ENCODE data around the gene SPTSSB. TPM values are rescaled to one million over a fixed set of nuclear protein-coding genes. Genes with fewer than 3 reads are reported as not detected.

SPTSSB gene
- total RNA-seq, 5 donors from 2014 or later (not counting 1 experiment from before 2014, with no cell fraction given) = 0.12 to 2.3 (median 0.56) TPM

GRCh38 chr3:161395115-161396012 is 24.0 kb upstream of the SPTSSB start:
- Mint-ChIP-seq H3K9me3 (peaks cover 0 to 5% (median 4%) of the 10 kb centered on the region in 3 donors), H3K4me1 (peaks cover 58 to 78% (median 68%) of the 10 kb centered on the region in 3 donors), H3K36me3 (no peaks in the 10 kb centered on the region), H3K4me3 (peak overlapping the region; percentile 10 to 68 (median 41)), H3K27me3 (peaks cover 0 to 11% of the 10 kb centered on the region in 2 donors), H3K27ac (peak overlapping the region; percentile 8 to 41)
- ChIA-PET CTCF (interaction anchor here (0.6 to 1.0 kb wide), 4 partner anchors 11 to 76 kb away, joined by 3 to 4 read pairs (median 3); no protein-coding TSS in a partner anchor), POLR2A (no interaction called here)
- no peak overlapping the region for H3K4me3 ChIP-seq (ENCODE audit: control insufficient read depth in 1 of 2, extremely low read depth in 1 of 2, low read length in 1 of 2)
- no peaks in the 10 kb centered on the region for H3K9me3 ChIP-seq
- no peaks in the 10 kb centered on the region for H3K36me3 ChIP-seq (ENCODE audit: control insufficient read depth in 2 of 2, extremely low read depth in 1 of 2, insufficient read depth in 1 of 2, low read length in 1 of 2)
- no peak overlapping the region for H3K27ac ChIP-seq (ENCODE audit: low read length)
- DNase-seq = peak in 28 of 35 experiments; percentile 6 to 69 (median 28)
- H3K4me1 ChIP-seq (ENCODE audit: control insufficient read depth in 1 of 2, extremely low read depth in 1 of 2, insufficient read depth in 2 of 2, low read length in 2 of 2) = peaks cover 20 to 24% of the 10 kb centered on the region in 2 experiments
- ATAC-seq (replicated peaks in 1 of 4) = peak; percentile 86 to 99 (median 95)
- peaks cover 0 to 2% of the 10 kb centered on the region in 2 experiments for H3K27me3 ChIP-seq (replicated peaks in 1 of 2; ENCODE audit: control insufficient read depth in 2 of 2, extremely low read depth in 1 of 2, insufficient read depth in 2 of 2, low read length in 1 of 2)
- WGBS (ENCODE audit: insufficient coverage) = 39% methylated on average over 5 of the region's 6 CpGs

GRCh38 chr3:161393803-161394202 is 22.5 kb upstream of the SPTSSB start:
- Histone ChIP-seq H3K36me3 (ENCODE audit: control insufficient read depth in 2 of 2, extremely low read depth in 1 of 2, insufficient read depth in 1 of 2, low read length in 1 of 2) (no peaks in the 10 kb centered on the region), H3K9me3 (no peaks in the 10 kb centered on the region), H3K4me3 (ENCODE audit: control insufficient read depth in 1 of 2, extremely low read depth in 1 of 2, low read length in 1 of 2) (no peak overlapping the region), H3K4me1 (ENCODE audit: control insufficient read depth in 1 of 2, extremely low read depth in 1 of 2, insufficient read depth in 2 of 2, low read length in 2 of 2) (peaks cover 20 to 24% of the 10 kb centered on the region in 2 experiments), H3K27ac (ENCODE audit: low read length) (peak overlapping the region; percentile 15), H3K27me3 (replicated peaks in 1 of 2; ENCODE audit: control insufficient read depth in 2 of 2, extremely low read depth in 1 of 2, insufficient read depth in 2 of 2, low read length in 1 of 2) (peaks cover 0 to 2% of the 10 kb centered on the region in 2 experiments)
- Mint-ChIP-seq H3K27ac (no peak overlapping the region), H3K9me3 (peaks cover 0 to 5% (median 4%) of the 10 kb centered on the region in 3 donors), H3K27me3 (peaks cover 10 to 20% of the 10 kb centered on the region in 2 donors), H3K4me3 (peak overlapping the region in 1 of 3 donors; percentile 68), H3K4me1 (peaks cover 58 to 73% (median 68%) of the 10 kb centered on the region in 3 donors), H3K36me3 (no peaks in the 10 kb centered on the region)
- ChIA-PET CTCF (interaction anchor here in 1 of 2 donors (0.8 kb wide), 1 partner anchor 115 kb away, joined by 3 read pairs; no protein-coding TSS in a partner anchor), POLR2A (no interaction called here)
- DNase-seq (no peak), ATAC-seq (replicated peaks in 1 of 4) (no peak)
- WGBS (ENCODE audit: insufficient coverage) = no CpG with 5 or more reads among the region's 2 CpGs

- Histone ChIP-seq H3K4me1 (ENCODE audit: control insufficient read depth in 1 of 2, extremely low read depth in 1 of 2, insufficient read depth in 2 of 2, low read length in 2 of 2) (peaks cover 20 to 24% of the 10 kb centered on the region in 2 experiments), H3K27me3 (replicated peaks in 1 of 2; ENCODE audit: control insufficient read depth in 2 of 2, extremely low read depth in 1 of 2, insufficient read depth in 2 of 2, low read length in 1 of 2) (peaks cover 0 to 2% of the 10 kb centered on the region in 2 experiments), H3K27ac (ENCODE audit: low read length) (no peak overlapping the region), H3K4me3 (ENCODE audit: control insufficient read depth in 1 of 2, extremely low read depth in 1 of 2, low read length in 1 of 2) (no peak overlapping the region), H3K36me3 (ENCODE audit: control insufficient read depth in 2 of 2, extremely low read depth in 1 of 2, insufficient read depth in 1 of 2, low read length in 1 of 2) (no peaks in the 10 kb centered on the region), H3K9me3 (no peaks in the 10 kb centered on the region)
- DNase-seq (no peak), ATAC-seq (replicated peaks in 1 of 4) (no peak)
- Mint-ChIP-seq H3K9me3 (peaks cover 0 to 5% (median 4%) of the 10 kb centered on the region in 3 donors), H3K4me3 (peak overlapping the region in 1 of 3 donors; percentile 68), H3K4me1 (peaks cover 55 to 68% (median 65%) of the 10 kb centered on the region in 3 donors), H3K27me3 (peaks cover 10 to 20% of the 10 kb centered on the region in 2 donors), H3K27ac (no peak overlapping the region), H3K36me3 (no peaks in the 10 kb centered on the region)
- ChIA-PET CTCF (interaction anchor here in 1 of 2 donors (0.8 kb wide), 1 partner anchor 114 kb away, joined by 3 read pairs; no protein-coding TSS in a partner anchor), POLR2A (no interaction called here)
These were observed 22.0 kb upstream of the SPTSSB start for GRCh38 chr3:161393310-161393709.

- H3K4me3 Mint-ChIP-seq = peak overlapping the region in 1 of 3 donors; percentile 33
- CTCF ChIA-PET = no interaction called here
- peaks cover 0 to 2% of the 10 kb centered on the region in 2 experiments for H3K27me3 ChIP-seq (replicated peaks in 1 of 2; ENCODE audit: control insufficient read depth in 2 of 2, extremely low read depth in 1 of 2, insufficient read depth in 2 of 2, low read length in 1 of 2)
- peaks cover 10 to 20% of the 10 kb centered on the region in 2 donors for H3K27me3 Mint-ChIP-seq
- no peak overlapping the region for H3K27ac ChIP-seq (ENCODE audit: low read length)
- POLR2A ChIA-PET = no interaction called here
- no CpG with 5 or more reads among the region's 1 CpG for WGBS (ENCODE audit: insufficient coverage)
- H3K9me3 ChIP-seq = no peaks in the 10 kb centered on the region
- H3K4me1 Mint-ChIP-seq = peaks cover 51 to 63% (median 60%) of the 10 kb centered on the region in 3 donors
- no peaks in the 10 kb centered on the region for H3K36me3 ChIP-seq (ENCODE audit: control insufficient read depth in 2 of 2, extremely low read depth in 1 of 2, insufficient read depth in 1 of 2, low read length in 1 of 2)
- H3K27ac Mint-ChIP-seq = no peak overlapping the region
- H3K36me3 Mint-ChIP-seq = no peaks in the 10 kb centered on the region
- H3K4me1 ChIP-seq (ENCODE audit: control insufficient read depth in 1 of 2, extremely low read depth in 1 of 2, insufficient read depth in 2 of 2, low read length in 2 of 2) = peaks cover 20 to 24% of the 10 kb centered on the region in 2 experiments
- ATAC-seq (replicated peaks in 1 of 4) = no peak
- no peak overlapping the region for H3K4me3 ChIP-seq (ENCODE audit: control insufficient read depth in 1 of 2, extremely low read depth in 1 of 2, low read length in 1 of 2)
- H3K9me3 Mint-ChIP-seq = peaks cover 0 to 5% (median 4%) of the 10 kb centered on the region in 3 donors
- DNase-seq = no peak
These were observed 21.5 kb upstream of the SPTSSB start for GRCh38 chr3:161392853-161393252.

- WGBS (ENCODE audit: insufficient coverage) = no CpG with 5 or more reads among the region's 2 CpGs
- Mint-ChIP-seq H3K36me3 (no peaks in the 10 kb centered on the region), H3K27ac (no peak overlapping the region), H3K27me3 (peaks cover 12 to 28% of the 10 kb centered on the region in 2 donors), H3K4me3 (no peak overlapping the region), H3K4me1 (peaks cover 42 to 50% (median 48%) of the 10 kb centered on the region in 3 donors), H3K9me3 (no peaks in the 10 kb centered on the region)
- Histone ChIP-seq H3K36me3 (ENCODE audit: control insufficient read depth in 2 of 2, extremely low read depth in 1 of 2, insufficient read depth in 1 of 2, low read length in 1 of 2) (no peaks in the 10 kb centered on the region), H3K4me1 (ENCODE audit: control insufficient read depth in 1 of 2, extremely low read depth in 1 of 2, insufficient read depth in 2 of 2, low read length in 2 of 2) (peaks cover 14 to 17% of the 10 kb centered on the region in 2 experiments), H3K4me3 (ENCODE audit: control insufficient read depth in 1 of 2, extremely low read depth in 1 of 2, low read length in 1 of 2) (no peak overlapping the region), H3K27me3 (replicated peaks in 1 of 2; ENCODE audit: control insufficient read depth in 2 of 2, extremely low read depth in 1 of 2, insufficient read depth in 2 of 2, low read length in 1 of 2) (peaks cover 0 to 2% of the 10 kb centered on the region in 2 experiments), H3K9me3 (no peaks in the 10 kb centered on the region), H3K27ac (ENCODE audit: low read length) (no peak overlapping the region)
- DNase-seq (no peak), ATAC-seq (replicated peaks in 1 of 4) (no peak)
- POLR2A ChIA-PET = no interaction called here
- CTCF ChIA-PET = interaction anchor here in 1 of 2 donors (0.6 kb wide), 1 partner anchor 155 kb away, joined by 3 read pairs; no protein-coding TSS in a partner anchor
These were observed 18.9 kb upstream of the SPTSSB start for GRCh38 chr3:161390200-161390599.

GRCh38 chr3:161389445-161390035 is 18.2 kb upstream of the SPTSSB start:
- ATAC-seq (replicated peaks in 1 of 4) = no peak
- Histone ChIP-seq H3K36me3 (ENCODE audit: control insufficient read depth in 2 of 2, extremely low read depth in 1 of 2, insufficient read depth in 1 of 2, low read length in 1 of 2) (no peaks in the 10 kb centered on the region), H3K9me3 (no peaks in the 10 kb centered on the region), H3K4me1 (ENCODE audit: control insufficient read depth in 1 of 2, extremely low read depth in 1 of 2, insufficient read depth in 2 of 2, low read length in 2 of 2) (peaks cover 7 to 16% of the 10 kb centered on the region in 2 experiments), H3K27ac (ENCODE audit: low read length) (no peak overlapping the region), H3K4me3 (ENCODE audit: control insufficient read depth in 1 of 2, extremely low read depth in 1 of 2, low read length in 1 of 2) (no peak overlapping the region), H3K27me3 (replicated peaks in 1 of 2; ENCODE audit: control insufficient read depth in 2 of 2, extremely low read depth in 1 of 2, insufficient read depth in 2 of 2, low read length in 1 of 2) (peaks cover 0 to 2% of the 10 kb centered on the region in 2 experiments)
- peaks cover 36 to 44% (median 41%) of the 10 kb centered on the region in 3 donors for H3K4me1 Mint-ChIP-seq
- no peaks in the 10 kb centered on the region for H3K9me3 Mint-ChIP-seq
- no peak for DNase-seq
- WGBS (ENCODE audit: insufficient coverage) = no CpG with 5 or more reads among the region's 3 CpGs
- no peak overlapping the region for H3K4me3 Mint-ChIP-seq
- ChIA-PET CTCF (no interaction called here), POLR2A (no interaction called here)
- peaks cover 14 to 30% of the 10 kb centered on the region in 2 donors for H3K27me3 Mint-ChIP-seq
- no peaks in the 10 kb centered on the region for H3K36me3 Mint-ChIP-seq
- H3K27ac Mint-ChIP-seq = no peak overlapping the region
